Activated naive CD4-positive, alpha-beta T cell treated with anti-CD3 and anti-CD28 coated beads, Interleukin-2, amount 50 U/mL, for 72 hours (primary cell): ENCODE data around the gene ASTN2. TPM values are rescaled to one million over a fixed set of nuclear protein-coding genes. Genes with fewer than 3 reads are reported as not detected.
A peak's percentile ranks its signal among the peaks of the same experiment; 100 is the strongest.
"Not testable (repeated sequence)": the region's sequence is repeated elsewhere in the genome, so short reads cannot be mapped to it uniquely, and the experiment has no call there.

Source experiments
- ATAC-seq, 2 donors: fragments of 150-1000 bp; cut with Tn5 transposase; 2 replicates each; pipeline ENCODE4 v1.10.0; 2021; ENCODE audit warnings: mild to moderate bottlenecking in 2 of 2, moderate library complexity in 2 of 2
- DNase-seq, 2 donors: peaks; one replicate each; pipeline ENCODE4 v3.0.0; 2021 to 2022; ENCODE audit warnings: low spot score in 2 of 2
- H3K27ac Mint-ChIP-seq, 2 donors: one replicate each; pipeline ENCODE4 v1.8.0; 2022; ENCODE audit warnings: mild to moderate bottlenecking in 2 of 2, mixed read lengths in 2 of 2
- H3K36me3 Mint-ChIP-seq, 2 donors: one replicate each; pipeline ENCODE4 v1.8.0; 2022; ENCODE audit warnings: mixed read lengths in 2 of 2
- H3K9me3 Mint-ChIP-seq, 2 donors: one replicate each; pipeline ENCODE4 v1.8.0; 2022; ENCODE audit warnings: mixed read lengths in 2 of 2
- total RNA-seq, 2 donors: library from RNA; stranded (reverse); gene quantifications; one replicate each; pipeline ENCODE4 v1.2.3, GENCODE V29; 2022

ASTN2 gene
- total RNA-seq, 2 donors from 2014 or later = 4.5 to 5.4 TPM

- Mint-ChIP-seq H3K9me3 (peaks cover 0 to 3% of the 10 kb centered on the region in 2 donors), H3K27ac (no peak overlapping the region), H3K36me3 (no peaks in the 10 kb centered on the region)
- DNase-seq (no peak), ATAC-seq (no peak)
Measured at GRCh38 chr9:116849721-116850120, 565.1 kb downstream of the ASTN2 start.

- Mint-ChIP-seq H3K27ac (no peak overlapping the region), H3K9me3 (peaks cover 0 to 3% of the 10 kb centered on the region in 2 donors), H3K36me3 (no peaks in the 10 kb centered on the region)
- ATAC-seq = no peak
- no peak for DNase-seq
Measured at GRCh38 chr9:116844621-116845020, 570.2 kb downstream of the ASTN2 start.

- no peak overlapping the region for H3K27ac Mint-ChIP-seq
- DNase-seq = no peak
- H3K36me3 Mint-ChIP-seq = no peaks in the 10 kb centered on the region
- peaks cover 0 to 3% of the 10 kb centered on the region in 2 donors for H3K9me3 Mint-ChIP-seq
- ATAC-seq = no peak
Measured at GRCh38 chr9:116843863-116844620, 570.8 kb downstream of the ASTN2 start.

DNA sequence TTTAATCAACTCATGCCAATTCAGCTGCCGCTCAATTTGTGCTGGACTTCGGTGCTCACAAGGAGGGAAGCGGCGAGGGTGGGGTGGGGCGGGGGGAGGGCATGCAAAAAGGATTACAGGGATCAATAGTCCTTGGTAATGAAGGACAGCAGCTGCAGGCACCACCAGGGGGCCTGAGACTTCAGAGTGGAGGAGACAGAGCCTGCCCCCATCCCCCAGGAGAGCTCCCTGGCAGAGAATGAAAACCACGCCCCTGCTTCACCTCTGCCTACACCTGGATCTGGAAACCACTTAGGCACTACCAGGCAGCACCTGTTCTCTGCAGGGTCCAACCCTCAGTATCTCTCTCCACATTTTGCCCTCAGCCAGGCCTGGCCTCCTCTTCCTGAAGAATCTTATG, 572.2 kb downstream of the ASTN2 start:
- ATAC-seq (no peak), DNase-seq (no peak)
- Mint-ChIP-seq H3K36me3 (no peaks in the 10 kb centered on the region), H3K27ac (no peak overlapping the region), H3K9me3 (peaks cover 0 to 3% of the 10 kb centered on the region in 2 donors)

DNA sequence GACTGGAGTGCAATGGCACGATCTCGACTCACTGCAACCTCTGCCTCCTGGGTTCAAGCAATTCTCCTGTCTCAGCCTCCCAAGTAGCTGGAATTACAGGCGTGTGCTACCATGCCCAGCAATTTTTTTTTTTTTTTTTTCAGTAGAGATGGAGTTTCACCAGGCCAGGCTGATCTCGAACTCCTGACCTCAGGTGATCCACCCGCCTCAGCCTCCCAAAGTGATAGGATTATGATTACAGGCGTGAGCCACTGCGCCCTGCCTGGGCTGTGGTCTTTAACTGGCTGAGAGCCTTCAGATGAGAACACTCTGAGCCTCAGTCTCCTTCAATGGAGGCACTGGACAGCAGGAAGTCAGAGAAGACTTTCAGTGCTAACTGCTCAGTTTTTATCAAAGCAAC, 576.4 kb downstream of the ASTN2 start:
- not testable (repeated sequence) for H3K27ac Mint-ChIP-seq, ATAC-seq

GRCh38 chr9:116837018-116837989, 577.6 kb downstream of the ASTN2 start:
- ATAC-seq = no peak
- Mint-ChIP-seq H3K36me3 (no peaks in the 10 kb centered on the region), H3K9me3 (peaks cover 0 to under 1% of the 10 kb centered on the region in 2 donors), H3K27ac (no peak overlapping the region)
- no peak for DNase-seq

More for the DNA sequence above, 576.4 kb downstream of the ASTN2 start:
- H3K36me3 Mint-ChIP-seq, DNase-seq, H3K9me3 Mint-ChIP-seq: not testable (repeated sequence)

DNA sequence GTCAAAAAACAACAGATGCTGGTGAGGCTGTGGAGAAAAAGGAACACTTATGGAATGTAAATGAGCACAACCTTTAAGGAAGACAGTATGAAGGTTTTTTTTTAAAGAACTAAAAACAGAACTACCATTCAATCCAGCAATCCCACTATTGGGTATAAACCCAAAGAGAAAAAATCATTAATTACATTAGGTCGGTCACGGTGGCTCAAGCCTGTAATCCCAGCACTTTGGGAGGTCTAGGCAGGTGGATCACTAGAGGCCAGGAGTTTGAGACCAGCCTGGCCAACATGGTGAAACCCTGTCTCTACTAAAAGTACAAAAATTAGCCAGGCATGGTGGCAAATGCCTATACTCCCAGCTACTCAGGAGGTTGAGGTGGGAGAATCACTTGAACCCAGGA, 584.5 kb downstream of the ASTN2 start:
- not testable (repeated sequence) for H3K36me3 Mint-ChIP-seq, ATAC-seq, H3K9me3 Mint-ChIP-seq, H3K27ac Mint-ChIP-seq, DNase-seq

DNA sequence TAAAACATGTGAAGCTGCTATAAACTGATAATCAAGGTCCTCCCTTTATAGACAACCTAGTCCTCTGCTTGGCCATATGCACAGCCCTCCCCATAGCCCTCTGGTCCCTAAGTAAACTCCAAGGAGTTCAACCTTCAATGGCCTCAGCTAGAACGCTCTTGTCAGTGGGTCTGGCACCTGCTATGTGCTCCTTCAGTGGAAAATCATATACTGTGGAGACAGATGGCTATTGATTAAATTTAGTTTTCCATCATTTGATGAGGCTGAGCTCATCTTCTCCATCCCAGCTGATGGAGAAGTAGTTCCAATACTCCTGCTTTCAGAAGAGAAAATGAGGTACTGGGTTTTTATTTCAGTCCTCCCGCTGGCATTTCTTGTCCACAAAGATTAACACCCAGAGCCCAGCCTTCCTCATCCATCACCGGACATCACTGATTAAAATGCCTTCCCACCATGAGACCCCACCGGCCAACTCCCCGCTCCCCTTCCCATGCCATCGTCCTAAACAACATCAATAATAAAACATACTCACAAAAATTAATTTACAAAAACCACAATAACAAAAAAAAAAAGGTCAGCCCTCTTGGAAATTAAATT, 593.1 kb downstream of the ASTN2 start:
- Mint-ChIP-seq H3K27ac (peak overlapping the region in 1 of 2 donors; percentile 24), H3K9me3 (peaks cover 0 to 8% of the 10 kb centered on the region in 2 donors), H3K36me3 (no peaks in the 10 kb centered on the region)
- ATAC-seq (no peak), DNase-seq (no peak)

GRCh38 chr9:116819116-116819515, 595.7 kb downstream of the ASTN2 start:
- peaks cover 0 to 1% of the 10 kb centered on the region in 2 donors for H3K9me3 Mint-ChIP-seq
- ATAC-seq (no peak), DNase-seq (no peak)
- no peaks in the 10 kb centered on the region for H3K36me3 Mint-ChIP-seq
- H3K27ac Mint-ChIP-seq = no peak overlapping the region

DNA sequence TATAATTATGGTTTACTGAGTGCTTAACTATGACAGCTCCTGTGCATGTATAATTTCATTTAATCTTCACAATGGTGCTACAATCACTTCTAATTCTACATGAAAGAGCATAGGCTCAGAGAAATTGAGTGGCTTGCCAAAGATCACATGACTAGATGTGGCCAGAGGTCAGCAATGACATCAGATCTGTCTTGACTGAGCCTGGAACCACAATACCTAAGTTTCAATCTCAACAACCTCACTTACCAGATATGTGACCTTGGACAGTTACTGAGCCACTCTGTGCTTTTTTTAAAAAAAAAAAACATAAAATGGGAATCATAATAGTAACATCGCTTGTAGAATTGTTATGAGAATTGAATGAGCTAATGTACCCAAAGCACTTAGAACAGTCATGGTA, 597.1 kb downstream of the ASTN2 start:
- no peaks in the 10 kb centered on the region for H3K9me3 Mint-ChIP-seq
- ATAC-seq (no peak), DNase-seq (no peak)
- no peak overlapping the region for H3K27ac Mint-ChIP-seq
- no peaks in the 10 kb centered on the region for H3K36me3 Mint-ChIP-seq

GRCh38 chr9:116816484-116816883, 598.4 kb downstream of the ASTN2 start:
- ATAC-seq = no peak
- H3K27ac Mint-ChIP-seq = no peak overlapping the region
- no peaks in the 10 kb centered on the region for H3K36me3 Mint-ChIP-seq

GRCh38 chr9:116815835-116816234, 599.0 kb downstream of the ASTN2 start:
- no peaks in the 10 kb centered on the region for H3K9me3 Mint-ChIP-seq
- H3K27ac Mint-ChIP-seq = no peak overlapping the region

More at GRCh38 chr9:116816484-116816883, 598.4 kb downstream of the ASTN2 start:
- no peaks in the 10 kb centered on the region for H3K9me3 Mint-ChIP-seq
- DNase-seq = no peak

GRCh38 chr9:116813031-116813300, 601.9 kb downstream of the ASTN2 start:
- Mint-ChIP-seq H3K36me3 (no peaks in the 10 kb centered on the region), H3K9me3 (no peaks in the 10 kb centered on the region), H3K27ac (no peak overlapping the region)
- ATAC-seq (no peak), DNase-seq (no peak)

More at GRCh38 chr9:116815835-116816234, 599.0 kb downstream of the ASTN2 start:
- no peak for DNase-seq
- H3K36me3 Mint-ChIP-seq = no peaks in the 10 kb centered on the region
- no peak for ATAC-seq

- no peak for ATAC-seq
Measured at GRCh38 chr9:116812231-116813030, 602.4 kb downstream of the ASTN2 start.

GRCh38 chr9:116809656-116810055, 605.2 kb downstream of the ASTN2 start:
- H3K9me3 Mint-ChIP-seq = no peaks in the 10 kb centered on the region
- H3K36me3 Mint-ChIP-seq = no peaks in the 10 kb centered on the region
- no peak overlapping the region for H3K27ac Mint-ChIP-seq
- ATAC-seq = no peak
- no peak for DNase-seq

More at GRCh38 chr9:116812231-116813030, 602.4 kb downstream of the ASTN2 start:
- H3K36me3 Mint-ChIP-seq = no peaks in the 10 kb centered on the region
- H3K27ac Mint-ChIP-seq = no peak overlapping the region
- DNase-seq = no peak
- no peaks in the 10 kb centered on the region for H3K9me3 Mint-ChIP-seq

- no peak for ATAC-seq
- H3K9me3 Mint-ChIP-seq = no peaks in the 10 kb centered on the region
- H3K27ac Mint-ChIP-seq = no peak overlapping the region
- no peak for DNase-seq
- no peaks in the 10 kb centered on the region for H3K36me3 Mint-ChIP-seq
Measured at GRCh38 chr9:116806075-116806474, 608.8 kb downstream of the ASTN2 start.
